H1 (cell line): Measurements from ENCODE around the gene ELOVL2. TPM values are rescaled to one million over a fixed set of nuclear protein-coding genes. Genes with fewer than 3 reads are reported as not detected.

Experiments used
- CTCF ChIA-PET: fragments of 300-600 bp; sonication (Branson Sonifier 250); formaldehyde crosslinking; loops from one replicate; lab custom pipeline; 2021; ENCODE audit not compliant: partially characterized antibody; lab: Charles Lee
- POLR2A ChIA-PET: fragments of 300-600 bp; sonication (Branson Sonifier 250); formaldehyde crosslinking; loops from one replicate; lab custom pipeline; 2021; ENCODE audit warnings: inconsistent platforms; ENCODE audit not compliant: partially characterized antibody; lab: Charles Lee
- DNase-seq, 2 experiments: peaks; one replicate each; pipeline versions ENCODE4 v3.0.0 to v3.0.0-alpha.2; 2010 to 2022; ENCODE audit warnings: low spot score in 2 of 2, low read depth in 1 of 2, mixed read lengths in 1 of 2
- FAIRE-seq: peaks from 2 replicates; lab custom pipeline; 2011; peaks lifted over from hg19 to GRCh38; lab: Jason Lieb, UNC
- H2AFZ ChIP-seq: 2 replicates; pipeline ENCODE4 v1.8.1; 2012; ENCODE audit warnings: low read length, inconsistent platforms
- H2AK5ac ChIP-seq: 2 replicates; pipeline ENCODE4 v1.6.1; 2013; ENCODE audit warnings: low read depth, low read length
- H2BK120ac ChIP-seq: replicated peaks from 2 replicates; pipeline ENCODE3; 2013; ENCODE audit warnings: low read depth, low read length, inconsistent platforms
- H2BK12ac ChIP-seq: 2 replicates; pipeline ENCODE4 v1.6.1; 2013; ENCODE audit warnings: low read depth, low read length
- H2BK15ac ChIP-seq: 2 replicates; pipeline ENCODE4 v1.6.1; 2013; ENCODE audit warnings: low read length
- H2BK20ac ChIP-seq: 2 replicates; pipeline ENCODE4 v1.6.1; 2013; ENCODE audit warnings: low read length
- H2BK5ac ChIP-seq: 2 replicates; pipeline ENCODE4 v1.6.1; 2013; ENCODE audit warnings: low read depth, low read length
- H3K14ac ChIP-seq: 2 replicates; pipeline ENCODE4 v1.6.1; 2013; ENCODE audit warnings: inconsistent platforms; ENCODE audit not compliant: insufficient read length
- H3K18ac ChIP-seq: 2 replicates; pipeline ENCODE4 v1.6.1; 2013; ENCODE audit warnings: low read length; ENCODE audit errors: extremely low read depth
- H3K23ac ChIP-seq: 2 replicates; pipeline ENCODE4 v1.6.1; 2013; ENCODE audit warnings: inconsistent platforms; ENCODE audit not compliant: insufficient read length
- H3K23me2 ChIP-seq: 2 replicates; pipeline ENCODE4 v1.6.1; 2013; ENCODE audit warnings: low read depth, low read length
- H3K27ac ChIP-seq: 2 replicates; pipeline ENCODE4 v1.6.1; 2011; ENCODE audit warnings: low read depth, low read length, inconsistent platforms
- H3K27me3 ChIP-seq, 4 experiments: replicated peaks in 1 of 4; 1 replicate in 1 of 4; 2 replicates in 3 of 4; pipeline versions ENCODE4 v1.6.1 to v1.8.1; 2011 to 2013; ENCODE audit warnings: low read length in 3 of 4, mild to moderate bottlenecking in 3 of 4, inconsistent platforms in 2 of 4, mixed read lengths in 2 of 4, moderate library complexity in 1 of 4; ENCODE audit not compliant: control insufficient read depth in 3 of 4, insufficient read depth in 3 of 4; ENCODE audit errors: extremely low read depth in 1 of 4
- H3K36me3 ChIP-seq, 4 experiments: 2 replicates each; pipeline versions ENCODE4 v1.6.1 to v1.8.1; 2011 to 2013; ENCODE audit warnings: mild to moderate bottlenecking in 4 of 4, low read length in 3 of 4, moderate library complexity in 2 of 4, control low read depth in 1 of 4, inconsistent platforms in 1 of 4; ENCODE audit not compliant: insufficient read depth in 4 of 4, control insufficient read depth in 2 of 4
- H3K4ac ChIP-seq: replicated peaks from 2 replicates; pipeline ENCODE3; 2013; ENCODE audit warnings: low read length, low read depth, mixed read lengths, inconsistent platforms; ENCODE audit not compliant: insufficient read length
- H3K4me1 ChIP-seq, 4 experiments: replicated peaks in 1 of 4; 1 replicate in 1 of 4; 2 replicates in 3 of 4; pipeline versions ENCODE4 v1.6.1 to v1.8.1; 2011 to 2013; ENCODE audit warnings: low read length in 3 of 4, inconsistent platforms in 2 of 4, mixed read lengths in 1 of 4; ENCODE audit not compliant: insufficient read depth in 4 of 4, control insufficient read depth in 3 of 4
- H3K4me2 ChIP-seq, 2 experiments: 2 replicates each; pipeline versions ENCODE4 v1.6.1 to v1.8.1; 2011 to 2013; ENCODE audit warnings: low read depth in 2 of 2, low read length in 2 of 2, control low read depth in 1 of 2, inconsistent platforms in 1 of 2, mild to moderate bottlenecking in 1 of 2; ENCODE audit not compliant: insufficient read depth in 1 of 2
- H3K4me3 ChIP-seq, 4 experiments: fragments of 200-600, 300-600 bp in 1 of 4; sonication (generic), shearing (Covaris generic), sonication (Bioruptor Twin) in 1 of 4; 2 replicates each; pipeline versions ENCODE4 v1.5.1 to v1.8.1; 2011 to 2016; ENCODE audit warnings: low read length in 4 of 4, low read depth in 3 of 4, control low read depth in 2 of 4, inconsistent platforms in 2 of 4, mild to moderate bottlenecking in 2 of 4, mixed read lengths in 1 of 4, moderate library complexity in 1 of 4; ENCODE audit not compliant: insufficient read depth in 2 of 4; ENCODE audit errors: extremely low read depth in 1 of 4
- H3K56ac ChIP-seq: replicated peaks from 2 replicates; pipeline ENCODE3; 2013; ENCODE audit warnings: low read depth, mild to moderate bottlenecking, mixed read lengths, low read length, inconsistent platforms; ENCODE audit not compliant: insufficient read length
- H3K79me1 ChIP-seq: 2 replicates; pipeline ENCODE4 v1.6.1; 2013; ENCODE audit warnings: low read depth, low read length, control low read depth
- H3K79me2 ChIP-seq, 2 experiments: 2 replicates each; pipeline versions ENCODE4 v1.6.1 to v1.8.1; 2012 to 2013; ENCODE audit warnings: low read length in 2 of 2, mild to moderate bottlenecking in 2 of 2, inconsistent platforms in 1 of 2; ENCODE audit not compliant: insufficient read depth in 2 of 2, control insufficient read depth in 1 of 2
- H3K9ac ChIP-seq, 4 experiments: replicated peaks in 1 of 4; 1 replicate in 1 of 4; 2 replicates in 3 of 4; pipeline versions ENCODE4 v1.6.1 to v1.8.1; 2011 to 2013; ENCODE audit warnings: low read depth in 3 of 4, low read length in 3 of 4, control low read depth in 2 of 4, mild to moderate bottlenecking in 2 of 4, moderate library complexity in 2 of 4, inconsistent platforms in 1 of 4; ENCODE audit errors: extremely low read depth in 1 of 4
- H3K9me3 ChIP-seq, 2 experiments: 2 replicates each; pipeline versions ENCODE4 v1.6.1 to v1.8.1; 2012 to 2013; ENCODE audit warnings: mild to moderate bottlenecking in 2 of 2, moderate library complexity in 2 of 2, control low read depth in 1 of 2, inconsistent platforms in 1 of 2, low read depth in 1 of 2, low read length in 1 of 2, mixed read lengths in 1 of 2; ENCODE audit not compliant: insufficient read depth in 2 of 2
- H4K20me1 ChIP-seq, 2 experiments: replicated peaks in 1 of 2; 2 replicates each; pipeline versions ENCODE3 to v1.8.1; 2011 to 2013; ENCODE audit warnings: inconsistent platforms in 2 of 2, low read length in 2 of 2, mild to moderate bottlenecking in 1 of 2; ENCODE audit not compliant: insufficient read depth in 2 of 2, control insufficient read depth in 1 of 2
- H4K5ac ChIP-seq: 2 replicates; pipeline ENCODE4 v1.6.1; 2013; ENCODE audit warnings: low read length, low read depth, mixed read lengths, inconsistent platforms; ENCODE audit not compliant: insufficient read length
- H4K8ac ChIP-seq: 2 replicates; pipeline ENCODE4 v1.8.0; 2013; ENCODE audit warnings: mild to moderate bottlenecking, moderate library complexity, low read length, inconsistent platforms; ENCODE audit not compliant: insufficient read depth; ENCODE audit errors: extremely low read depth
- H4K91ac ChIP-seq: replicated peaks from 2 replicates; pipeline ENCODE3; 2013; ENCODE audit warnings: low read length, mixed read lengths, inconsistent platforms; ENCODE audit not compliant: insufficient read length
- ATF2 ChIP-seq: IDR thresholded peaks from 2 replicates; pipeline ENCODE4 v1.6.1; 2012; ENCODE audit warnings: low read length, inconsistent platforms
- CBX5 ChIP-seq: fragments of 300-800, 300-1000 bp; sonication (generic); IDR thresholded peaks from 2 replicates; pipeline ENCODE4 v1.7.1; 2016; ENCODE audit warnings: antibody characterized with exemption, low read length, low read depth
- CBX8 ChIP-seq: fragments of 300-800, 300-1000 bp; sonication (generic); IDR thresholded peaks from 2 replicates; pipeline ENCODE4 v1.7.1; 2016; ENCODE audit warnings: low read depth, low read length, borderline replicate concordance
- E2F6 ChIP-seq: IDR thresholded peaks from 2 replicates; pipeline ENCODE4 v1.6.1; 2012; ENCODE audit warnings: inconsistent platforms
- EZH2 ChIP-seq: fragments of 200-600 bp; sonication (generic); IDR thresholded peaks from 2 replicates; pipeline ENCODE4 v1.7.1; 2012; ENCODE audit warnings: low read depth, mild to moderate bottlenecking, moderate library complexity, low read length, inconsistent platforms; ENCODE audit not compliant: severe bottlenecking
- FOSL1 ChIP-seq: IDR thresholded peaks from 2 replicates; pipeline ENCODE4 v1.6.1; 2011; ENCODE audit warnings: mild to moderate bottlenecking, low read depth, low read length, moderate library complexity; ENCODE audit not compliant: insufficient read depth
- PHF8 ChIP-seq: fragments of 200-600 bp; sonication (generic); conservative IDR thresholded peaks from 2 replicates; pipeline ENCODE4 v1.7.1; 2012; ENCODE audit warnings: low read depth, mild to moderate bottlenecking, inconsistent platforms, low read length, moderate library complexity
- POLR2A ChIP-seq, 2 experiments: IDR thresholded peaks; 1 replicate in 1 of 2; 2 replicates in 1 of 2; pipeline ENCODE4 v1.6.1; 2011; ENCODE audit warnings: low read depth in 2 of 2, low read length in 2 of 2, mild to moderate bottlenecking in 2 of 2; ENCODE audit errors: control extremely low read depth in 1 of 2
- POU5F1 ChIP-seq: IDR thresholded peaks from 2 replicates; pipeline ENCODE4 v1.6.1; 2011; ENCODE audit warnings: low read depth, mild to moderate bottlenecking, low read length, moderate library complexity
- SIN3A ChIP-seq, 2 experiments: IDR thresholded peaks in 1 of 2; conservative IDR thresholded peaks in 1 of 2; 2 replicates each; pipeline ENCODE4 v1.6.1; 2011 to 2012; ENCODE audit warnings: low read length in 2 of 2, improper control_type of control experiment in 1 of 2, low read depth in 1 of 2, mild to moderate bottlenecking in 1 of 2
- SUZ12 ChIP-seq: fragments of 200-600 bp; sonication (generic); IDR thresholded peaks from 2 replicates; pipeline ENCODE4 v1.6.1; 2012; ENCODE audit warnings: mild to moderate bottlenecking, inconsistent platforms, low read length, moderate library complexity, mixed read lengths
- WGBS, 2 experiments: shearing (Covaris generic) in 1 of 2; methylation state at CpG; one replicate each; pipeline versions ENCODE4 v1.1.6 to v1.1.7; 2013 to 2015; ENCODE audit warnings: low lambda C conversion rate in 2 of 2, mixed read lengths in 2 of 2, inconsistent platforms in 1 of 2, low coverage in 1 of 2, missing lambda C conversion rate in 1 of 2; ENCODE audit not compliant: insufficient replicate concordance in 2 of 2, insufficient coverage in 1 of 2, insufficient read length in 1 of 2; ENCODE audit errors: extremely low coverage in 1 of 2, missing lambda C conversion rate in 1 of 2; 5-methylcytosine and 5-hydroxymethylcytosine counted together
- polyA plus RNA-seq, 7 experiments: library from polyadenylated mRNA; depleted of rRNA in 3 of 7; stranded (reverse) in 5 of 7; unstranded in 2 of 7; fragments of >200 nt in 5 of 7; fragments of 200-250 nt in 2 of 7; gene quantifications; 1 replicate in 5 of 7; 2 replicates in 1 of 7; 4 replicates in 1 of 7; pipeline versions ENCODE4 v1.2.1 to v1.2.3, GENCODE V29; 2011 to 2013; ENCODE audit warnings: missing spikeins in 2 of 7, mixed read lengths in 2 of 7
- total RNA-seq: library from RNA; stranded (reverse); fragmentation: NEBNext Ultra II Directional; extraction: Animal tissue kit (Norgen Biotek cat#: 25700); gene quantifications from 2 replicates; pipeline ENCODE4 v1.2.1, GENCODE V29; 2021

The ELOVL2 gene
- total and polyA plus RNA-seq, 2 of the 8 experiments (the other 6 are each of a cell fraction or from before 2014, with no cell fraction given) = 0.42 to 0.89 TPM

- Histone ChIP-seq H3K27ac (no peak overlapping the region), H3K79me2 (no peaks in the 10 kb centered on the region), H3K27me3 (no peaks in the 10 kb centered on the region), H4K91ac (no peak overlapping the region), H3K56ac (no peak overlapping the region), H2AK5ac (no peak overlapping the region), H3K23ac (no peak overlapping the region), H2BK5ac (no peak overlapping the region), H4K20me1 (no peaks in the 10 kb centered on the region), H3K23me2 (no peaks in the 10 kb centered on the region), H3K4me1 (peaks cover 0 to 3% (median under 1%) of the 10 kb centered on the region in 4 experiments; a peak in 2 of 7 replicates), H2BK20ac (no peak overlapping the region), H2BK120ac (no peak overlapping the region), H3K4me3 (no peak overlapping the region), H2BK15ac (no peak overlapping the region), H3K4ac (no peak overlapping the region), H3K79me1 (no peaks in the 10 kb centered on the region), H4K5ac (no peak overlapping the region), H3K36me3 (no peaks in the 10 kb centered on the region), H3K9ac (no peak overlapping the region), H3K18ac (no peak overlapping the region), H3K4me2 (no peak overlapping the region), H3K14ac (no peak overlapping the region), H2AFZ (no peak overlapping the region), H2BK12ac (no peak overlapping the region), H3K9me3 (no peaks in the 10 kb centered on the region), H4K8ac (no peak overlapping the region)
- ChIA-PET CTCF (interaction anchor here (0.6 to 1.7 kb wide), 5 partner anchors 19 to 31 kb away, joined by 3 to 6 read pairs (median 3); no protein-coding TSS in a partner anchor), POLR2A (interaction anchor here (0.8 to 1.8 kb wide), 3 partner anchors 9 to 62 kb away, joined by 4 read pairs; no protein-coding TSS in a partner anchor)
- DNase-seq = no peak
- FAIRE-seq = no peak
- WGBS, 2 experiments = 81% methylated on average over 1 of the region's 1 CpG; no CpG with 5 or more reads in 1 of the 2 experiments
- no peak for TF ChIP-seq POLR2A (IDR thresholded peaks at IDR 0.05; ENCODE audit: control extremely low read depth in 1 of 2, low read depth in 2 of 2, low read length in 2 of 2)
- TF ChIP-seq EZH2 = no peak
- no peak for TF ChIP-seq CBX8
- no peak for TF ChIP-seq PHF8
- TF ChIP-seq SUZ12 = no peak
- no peak for TF ChIP-seq CBX5
- no peak for TF ChIP-seq FOSL1
- no peak for TF ChIP-seq POU5F1
- TF ChIP-seq SIN3A (conservative IDR thresholded peaks at IDR 0.05 in 1 of 2, IDR thresholded peaks at IDR 0.05 in 1 of 2; ENCODE audit: low read depth in 1 of 2, low read length in 2 of 2) = no peak
- TF ChIP-seq ATF2 = no peak
- TF ChIP-seq E2F6 = no peak
Measured at GRCh38 chr6:10981409-10981808, 62.7 kb downstream of the ELOVL2 start.
